ENCODE measurements around the gene EYA3. TPM values are rescaled to one million over a fixed set of nuclear protein-coding genes. Genes with fewer than 3 reads are reported as not detected.

Gene EYA3
- total RNA-seq, 1 donor from 2014 or later = 41.3 TPM

- TF ChIP-seq, protein P1, sequence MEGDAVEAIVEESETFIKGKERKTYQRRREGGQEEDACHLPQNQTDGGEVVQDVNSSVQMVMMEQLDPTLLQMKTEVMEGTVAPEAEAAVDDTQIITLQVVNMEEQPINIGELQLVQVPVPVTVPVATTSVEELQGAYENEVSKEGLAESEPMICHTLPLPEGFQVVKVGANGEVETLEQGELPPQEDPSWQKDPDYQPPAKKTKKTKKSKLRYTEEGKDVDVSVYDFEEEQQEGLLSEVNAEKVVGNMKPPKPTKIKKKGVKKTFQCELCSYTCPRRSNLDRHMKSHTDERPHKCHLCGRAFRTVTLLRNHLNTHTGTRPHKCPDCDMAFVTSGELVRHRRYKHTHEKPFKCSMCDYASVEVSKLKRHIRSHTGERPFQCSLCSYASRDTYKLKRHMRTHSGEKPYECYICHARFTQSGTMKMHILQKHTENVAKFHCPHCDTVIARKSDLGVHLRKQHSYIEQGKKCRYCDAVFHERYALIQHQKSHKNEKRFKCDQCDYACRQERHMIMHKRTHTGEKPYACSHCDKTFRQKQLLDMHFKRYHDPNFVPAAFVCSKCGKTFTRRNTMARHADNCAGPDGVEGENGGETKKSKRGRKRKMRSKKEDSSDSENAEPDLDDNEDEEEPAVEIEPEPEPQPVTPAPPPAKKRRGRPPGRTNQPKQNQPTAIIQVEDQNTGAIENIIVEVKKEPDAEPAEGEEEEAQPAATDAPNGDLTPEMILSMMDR (IDR thresholded peaks at IDR 0.05; ENCODE audit: unreplicated experiment) = no peak
- Mint-ChIP-seq H3K9me3 (ENCODE audit: low read depth) (no peaks in the 10 kb centered on the region), H3K27me3 (no peaks in the 10 kb centered on the region), H3K4me3 (ENCODE audit: low read depth) (no peak overlapping the region), H3K4me1 (ENCODE audit: low read depth) (peaks cover 4% of the 10 kb centered on the region), H3K36me3 (ENCODE audit: insufficient read depth) (peaks cover 1% of the 10 kb centered on the region), H3K27ac (peak overlapping the region; percentile 52)
- no peak for DNase-seq (ENCODE audit: low spot score, unreplicated experiment)
These were observed 20.8 kb downstream of the EYA3 start for GRCh38 chr1:28067523-28068090.

DNA sequence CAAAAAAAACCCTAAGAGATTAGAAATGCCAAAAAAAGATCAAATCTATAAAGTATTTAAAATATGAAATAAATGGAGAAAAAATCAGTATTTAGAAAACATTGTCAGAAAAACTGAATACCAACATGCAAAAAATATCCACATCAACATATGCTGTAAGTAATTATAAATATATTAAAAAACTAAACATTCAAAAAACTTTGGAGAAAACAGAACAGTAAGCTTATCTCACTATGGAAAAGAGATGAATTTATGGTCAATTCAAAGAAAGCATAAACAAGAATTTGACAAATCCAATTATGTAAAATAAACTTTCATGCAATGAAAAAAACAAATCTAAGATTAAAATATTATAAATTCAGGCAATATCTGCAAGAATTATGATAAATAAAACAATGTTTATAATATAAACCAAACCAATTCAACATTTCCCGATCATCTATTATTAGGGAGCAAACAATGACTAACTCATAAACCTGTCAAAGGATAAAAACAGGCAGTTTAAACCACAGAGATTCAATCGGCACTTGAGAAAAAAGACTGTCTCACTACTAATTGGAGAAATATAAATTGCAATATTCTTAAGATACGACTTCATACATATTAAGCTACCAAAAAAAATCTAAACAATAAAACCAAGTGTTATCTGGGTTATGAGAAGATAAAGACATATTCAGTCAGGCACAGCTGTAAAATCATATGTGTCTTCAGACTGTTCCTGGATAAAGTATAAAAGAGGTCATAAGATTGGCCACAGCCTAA, 21.8 kb downstream of the EYA3 start:
- H3K27me3 Mint-ChIP-seq = no peaks in the 10 kb centered on the region
- peaks cover 4% of the 10 kb centered on the region for H3K4me1 Mint-ChIP-seq (ENCODE audit: low read depth)
- no peak for DNase-seq (ENCODE audit: low spot score, unreplicated experiment)
- peaks cover 1% of the 10 kb centered on the region for H3K36me3 Mint-ChIP-seq (ENCODE audit: insufficient read depth)
- H3K4me3 Mint-ChIP-seq (ENCODE audit: low read depth) = no peak overlapping the region
- no peaks in the 10 kb centered on the region for H3K9me3 Mint-ChIP-seq (ENCODE audit: low read depth)
- H3K27ac Mint-ChIP-seq = no peak overlapping the region
- TF ChIP-seq, protein P1 (IDR thresholded peaks at IDR 0.05; ENCODE audit: unreplicated experiment) = no peak

DNA sequence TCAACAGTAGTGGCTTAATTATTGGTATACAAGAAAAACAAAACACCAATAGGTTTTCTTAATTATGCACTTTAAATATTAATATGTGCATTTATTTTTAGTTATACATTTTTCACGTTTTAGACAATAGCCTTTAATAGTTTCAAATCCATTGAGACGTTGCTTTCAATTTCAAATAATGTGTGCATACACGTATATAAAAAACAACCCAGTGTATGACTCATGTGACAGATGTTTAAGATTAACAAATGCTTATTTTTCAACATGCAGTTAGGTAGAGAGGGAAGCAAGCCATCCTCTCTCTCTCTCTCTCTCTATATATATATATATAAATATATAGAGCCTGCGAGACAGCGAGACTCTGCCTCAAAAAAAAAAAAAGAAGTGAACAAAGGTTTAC, 24.3 kb downstream of the EYA3 start:
- peaks cover 1% of the 10 kb centered on the region for H3K36me3 Mint-ChIP-seq (ENCODE audit: insufficient read depth)
- H3K9me3 Mint-ChIP-seq (ENCODE audit: low read depth) = no peaks in the 10 kb centered on the region
- H3K4me3 Mint-ChIP-seq (ENCODE audit: low read depth) = no peak overlapping the region
- DNase-seq (ENCODE audit: low spot score, unreplicated experiment) = no peak
- no peak overlapping the region for H3K27ac Mint-ChIP-seq
- TF ChIP-seq, protein P1 (IDR thresholded peaks at IDR 0.05; ENCODE audit: unreplicated experiment) = no peak
- no peaks in the 10 kb centered on the region for H3K27me3 Mint-ChIP-seq
- H3K4me1 Mint-ChIP-seq (ENCODE audit: low read depth) = peaks cover 4% of the 10 kb centered on the region

DNA sequence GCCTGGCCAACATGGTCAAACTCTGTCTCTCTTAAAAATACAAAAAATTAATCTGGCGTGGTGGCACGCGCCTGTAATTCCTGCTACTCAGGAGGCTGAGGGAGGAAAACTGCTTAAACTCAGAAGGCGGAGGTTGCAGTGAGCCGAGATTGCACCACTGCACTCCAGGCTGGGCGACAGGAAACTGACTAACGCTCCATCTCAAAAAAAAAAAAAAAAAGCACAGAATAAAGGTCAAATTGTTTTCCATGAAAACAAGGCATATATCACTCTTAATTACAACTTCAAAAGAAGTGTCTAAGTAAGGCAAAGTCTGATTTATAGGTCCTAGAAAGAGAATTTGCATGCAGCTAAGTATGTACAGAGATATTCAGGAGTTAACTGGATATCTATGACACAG, 25.6 kb downstream of the EYA3 start:
- peaks cover 1% of the 10 kb centered on the region for H3K36me3 Mint-ChIP-seq (ENCODE audit: insufficient read depth)
- H3K27me3 Mint-ChIP-seq = no peaks in the 10 kb centered on the region
- no peaks in the 10 kb centered on the region for H3K9me3 Mint-ChIP-seq (ENCODE audit: low read depth)
- no peak overlapping the region for H3K4me3 Mint-ChIP-seq (ENCODE audit: low read depth)
- TF ChIP-seq, protein P1 (IDR thresholded peaks at IDR 0.05; ENCODE audit: unreplicated experiment) = no peak
- H3K27ac Mint-ChIP-seq = no peak overlapping the region
- DNase-seq (ENCODE audit: low spot score, unreplicated experiment) = no peak
- peaks cover 17% of the 10 kb centered on the region for H3K4me1 Mint-ChIP-seq (ENCODE audit: low read depth)

- peaks cover 6% of the 10 kb centered on the region for H3K36me3 Mint-ChIP-seq (ENCODE audit: insufficient read depth)
- H3K27ac Mint-ChIP-seq = peak overlapping the region; percentile 52
- DNase-seq (ENCODE audit: low spot score, unreplicated experiment) = no peak
- no peaks in the 10 kb centered on the region for H3K27me3 Mint-ChIP-seq
- H3K9me3 Mint-ChIP-seq (ENCODE audit: low read depth) = no peaks in the 10 kb centered on the region
- no peak overlapping the region for H3K4me3 Mint-ChIP-seq (ENCODE audit: low read depth)
- peaks cover 28% of the 10 kb centered on the region for H3K4me1 Mint-ChIP-seq (ENCODE audit: low read depth)
- TF ChIP-seq, protein P1 (IDR thresholded peaks at IDR 0.05; ENCODE audit: unreplicated experiment) = no peak
These were observed 29.2 kb downstream of the EYA3 start for GRCh38 chr1:28058971-28059878.
